ENCODE data around the gene BUB1B.

The BUB1B gene

GRCh38 chr15:40217166-40217824 lies 56.4 kb downstream of the BUB1B start:
- Histone ChIP-seq H3K27ac (ENCODE audit: low read depth, low read length) (no peak overlapping the region), H3K79me2 (ENCODE audit: control insufficient read depth, low read length) (peaks cover 8% of the 10 kb centered on the region; the same call in 1 of the 2 replicates), H4K20me1 (ENCODE audit: control insufficient read depth, insufficient read depth, low read depth, low read length) (no peaks in the 10 kb centered on the region), H3K4me2 (ENCODE audit: low read length) (no peak overlapping the region), H3K4me1 (ENCODE audit: control insufficient read depth, low read length) (no peaks in the 10 kb centered on the region), H3K27me3 (ENCODE audit: control insufficient read depth, low read length) (no peaks in the 10 kb centered on the region), H3K36me3 (ENCODE audit: control insufficient read depth, low read length) (peaks cover 86% of the 10 kb centered on the region), H3K9me2 (replicated peaks; ENCODE audit: control insufficient read depth, low read length) (no peaks in the 10 kb centered on the region), H3K9me3 (ENCODE audit: control insufficient read depth, insufficient read depth, low read length) (no peaks in the 10 kb centered on the region), H3K4me3 (ENCODE audit: low read length) (no peak overlapping the region), H3F3A (ENCODE audit: control insufficient read depth, insufficient read depth) (peaks cover 34% of the 10 kb centered on the region)
- TF ChIP-seq CTCF (IDR thresholded peaks at IDR 0.05; ENCODE audit: low read depth, low read length, poor library complexity, severe bottlenecking) (peak; percentile 86), EZH2phosphoT487 (IDR thresholded peaks at IDR 0.05; ENCODE audit: borderline replicate concordance, low read length) (no peak)

GRCh38 chr15:40219801-40220200 lies 58.9 kb downstream of the BUB1B start:
- H3K9me3 ChIP-seq (ENCODE audit: control insufficient read depth, insufficient read depth, low read length) = no peaks in the 10 kb centered on the region
- no peaks in the 10 kb centered on the region for H3K27me3 ChIP-seq (ENCODE audit: control insufficient read depth, low read length)
- H3F3A ChIP-seq (ENCODE audit: control insufficient read depth, insufficient read depth) = peaks cover 26% of the 10 kb centered on the region; the same call in 1 of the 2 replicates
- no peaks in the 10 kb centered on the region for H3K4me1 ChIP-seq (ENCODE audit: control insufficient read depth, low read length)
- H3K9me2 ChIP-seq (replicated peaks; ENCODE audit: control insufficient read depth, low read length) = no peaks in the 10 kb centered on the region
- H3K4me2 ChIP-seq (ENCODE audit: low read length) = no peak overlapping the region
- H3K79me2 ChIP-seq (ENCODE audit: control insufficient read depth, low read length) = peaks cover 8% of the 10 kb centered on the region; the same call in 1 of the 2 replicates
- peaks cover 85% of the 10 kb centered on the region for H3K36me3 ChIP-seq (ENCODE audit: control insufficient read depth, low read length)
- H4K20me1 ChIP-seq (ENCODE audit: control insufficient read depth, insufficient read depth, low read depth, low read length) = no peaks in the 10 kb centered on the region
- no peak overlapping the region for H3K4me3 ChIP-seq (ENCODE audit: low read length)
- TF ChIP-seq EZH2phosphoT487 (IDR thresholded peaks at IDR 0.05; ENCODE audit: borderline replicate concordance, low read length) (no peak), CTCF (IDR thresholded peaks at IDR 0.05; ENCODE audit: low read depth, low read length, poor library complexity, severe bottlenecking) (no peak)
- H3K27ac ChIP-seq (ENCODE audit: low read depth, low read length) = no peak overlapping the region

GRCh38 chr15:40222131-40222530 lies 61.3 kb downstream of the BUB1B start:
- peaks cover 20% of the 10 kb centered on the region; the same call in 1 of the 2 replicates for H3F3A ChIP-seq (ENCODE audit: control insufficient read depth, insufficient read depth)
- H3K9me2 ChIP-seq (replicated peaks; ENCODE audit: control insufficient read depth, low read length) = no peaks in the 10 kb centered on the region
- peaks cover 8% of the 10 kb centered on the region; the same call in 1 of the 2 replicates for H3K79me2 ChIP-seq (ENCODE audit: control insufficient read depth, low read length)
- no peak overlapping the region for H3K4me3 ChIP-seq (ENCODE audit: low read length)
- TF ChIP-seq CTCF (IDR thresholded peaks at IDR 0.05; ENCODE audit: low read depth, low read length, poor library complexity, severe bottlenecking) (no peak), EZH2phosphoT487 (IDR thresholded peaks at IDR 0.05; ENCODE audit: borderline replicate concordance, low read length) (no peak)
- H4K20me1 ChIP-seq (ENCODE audit: control insufficient read depth, insufficient read depth, low read depth, low read length) = no peaks in the 10 kb centered on the region
- no peaks in the 10 kb centered on the region for H3K4me1 ChIP-seq (ENCODE audit: control insufficient read depth, low read length)
- no peak overlapping the region for H3K4me2 ChIP-seq (ENCODE audit: low read length)
- no peaks in the 10 kb centered on the region for H3K27me3 ChIP-seq (ENCODE audit: control insufficient read depth, low read length)
- H3K9me3 ChIP-seq (ENCODE audit: control insufficient read depth, insufficient read depth, low read length) = no peaks in the 10 kb centered on the region
- H3K36me3 ChIP-seq (ENCODE audit: control insufficient read depth, low read length) = peaks cover 93% of the 10 kb centered on the region
- H3K27ac ChIP-seq (ENCODE audit: low read depth, low read length) = no peak overlapping the region

Data from DOHH2 (cell line).